HG03439 (cell line): Measurements from ENCODE around the gene EIF2AK2.
"Not testable (repeated sequence)": the region's sequence is repeated elsewhere in the genome, so short reads cannot be mapped to it uniquely, and the experiment has no call there.

ENCODE experiments used
- ATAC-seq: cut with Tn5 transposase; IDR thresholded peaks from one replicate; pipeline ENCODE4 v1.9.1; 2021; ENCODE audit warnings: mild to moderate bottlenecking, moderate library complexity; ENCODE audit not compliant: unreplicated experiment

The EIF2AK2 gene

DNA sequence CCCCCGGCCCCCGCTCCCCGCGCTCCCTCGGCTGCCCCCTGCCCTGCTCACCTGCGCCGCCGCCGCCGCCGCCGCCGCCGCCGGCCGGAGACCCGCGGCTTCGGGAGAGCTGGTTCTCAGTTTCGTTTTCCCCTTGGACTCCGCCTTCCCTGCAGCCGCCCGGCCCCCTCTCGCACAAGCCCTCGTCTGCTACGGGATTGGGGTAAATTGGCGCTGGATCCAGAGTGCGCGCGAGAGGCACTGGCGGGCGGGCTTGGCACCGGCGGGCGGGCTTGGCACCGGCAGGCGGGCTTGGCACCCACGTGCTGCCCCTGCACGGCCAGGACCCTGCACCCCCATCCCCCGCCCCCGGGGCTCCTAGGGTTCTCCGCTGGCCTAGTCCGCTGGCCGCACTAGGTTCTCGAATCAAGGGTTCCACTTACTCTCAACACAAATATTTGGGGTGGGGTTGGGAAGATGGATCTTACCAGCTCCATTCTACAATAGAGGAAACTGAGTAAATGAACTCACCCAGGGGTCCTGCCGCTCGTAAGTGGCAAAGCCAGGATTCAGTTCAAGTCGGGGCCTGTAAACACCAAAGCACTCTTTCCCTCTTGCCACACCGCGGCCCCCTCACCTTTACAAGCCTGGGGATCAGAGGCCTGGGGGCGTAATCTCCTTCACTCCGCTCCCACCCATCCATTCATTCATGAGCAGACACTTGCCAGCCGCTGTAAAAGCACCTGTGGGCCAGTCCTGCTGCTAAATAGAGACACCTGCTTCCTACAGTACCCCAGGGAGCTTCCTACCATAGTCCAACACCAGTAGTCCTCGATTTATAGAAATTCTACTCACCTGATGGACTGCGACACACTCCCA, at the start of gene EIF2AK2:
Gene EIF2AK2 (minus strand): TSS at position 124 of the 858 bp plus-strand sequence. CDS start 9,174 bp downstream, outside the sequence.
- peak; percentile 83 for ATAC-seq

DNA sequence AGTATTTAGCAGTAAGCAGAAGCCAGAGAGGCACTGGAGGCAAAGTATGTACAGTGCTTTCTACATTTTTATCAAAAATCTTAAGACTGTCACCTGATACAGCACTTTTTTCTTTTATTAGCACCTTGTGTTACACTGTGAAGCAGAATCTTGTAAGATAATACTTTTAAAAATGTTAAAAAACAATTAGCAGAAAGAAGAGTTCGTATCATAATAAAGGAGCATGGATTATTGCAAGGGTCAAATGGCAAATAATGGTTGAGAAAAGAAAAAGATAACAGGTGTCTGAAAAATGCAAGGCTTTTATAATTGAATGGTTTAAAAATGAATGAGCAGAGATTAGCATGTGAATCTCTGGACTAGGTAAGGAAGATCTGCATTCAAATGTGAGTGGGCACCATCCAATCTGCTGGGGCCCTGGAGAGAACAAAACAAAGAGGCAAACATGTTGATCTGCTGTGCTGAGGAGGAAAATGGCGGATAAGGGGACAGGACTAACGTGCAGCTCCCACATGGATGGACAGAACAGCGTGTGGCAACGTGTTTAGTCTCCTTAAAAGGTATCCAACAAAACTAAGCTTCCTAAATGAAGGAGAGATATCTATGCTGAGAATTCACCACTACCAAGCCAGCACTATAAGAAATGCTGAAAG, 49.0 kb upstream of the EIF2AK2 start:
- ATAC-seq, result no peak

DNA sequence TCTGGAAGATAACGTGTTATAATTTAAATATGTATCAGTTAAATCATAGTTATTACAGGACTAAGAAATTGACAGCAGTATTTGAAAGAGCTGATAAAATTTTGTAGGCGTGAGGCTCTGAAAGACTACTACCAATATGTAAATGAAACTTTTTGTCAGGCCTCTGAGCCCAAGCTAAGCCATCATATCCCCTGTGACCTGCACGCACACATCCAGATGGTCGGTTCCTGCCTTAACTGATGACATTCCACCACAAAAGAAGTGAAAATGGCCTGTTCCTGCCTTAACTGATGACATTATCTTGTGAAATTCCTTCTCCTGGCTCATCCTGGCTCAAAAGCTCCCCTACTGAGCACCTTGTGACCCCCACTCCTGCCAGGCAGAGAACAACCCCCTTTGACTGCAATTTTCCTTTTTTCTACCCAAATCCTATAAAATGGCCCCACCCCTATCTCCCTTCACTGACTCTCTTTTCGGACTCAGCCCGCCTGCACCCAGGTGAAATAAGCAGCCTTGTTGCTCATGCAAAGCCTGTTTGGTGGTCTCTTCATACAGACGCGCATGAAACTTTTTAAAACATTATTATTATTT, 48.4 kb upstream of the EIF2AK2 start:
- not testable (repeated sequence) for ATAC-seq

DNA sequence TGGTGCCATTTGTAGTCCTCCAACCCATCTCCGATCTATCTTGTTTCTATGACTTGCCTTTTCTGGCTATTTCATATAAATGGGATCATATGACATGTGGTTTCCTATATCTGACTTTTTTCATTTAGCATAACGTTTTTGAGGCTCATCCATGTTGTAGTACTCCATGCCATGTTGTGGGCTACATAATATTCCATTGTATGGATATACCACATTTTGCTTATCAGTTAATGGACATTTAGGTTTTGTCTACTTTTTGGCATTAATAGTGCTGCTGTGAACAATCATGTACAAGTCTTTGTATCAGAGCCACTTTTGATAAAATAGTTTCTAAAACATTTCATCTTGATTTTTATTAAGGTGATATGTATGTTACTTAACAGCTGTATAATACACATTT, 46.9 kb upstream of the EIF2AK2 start:
- ATAC-seq, result no peak

DNA sequence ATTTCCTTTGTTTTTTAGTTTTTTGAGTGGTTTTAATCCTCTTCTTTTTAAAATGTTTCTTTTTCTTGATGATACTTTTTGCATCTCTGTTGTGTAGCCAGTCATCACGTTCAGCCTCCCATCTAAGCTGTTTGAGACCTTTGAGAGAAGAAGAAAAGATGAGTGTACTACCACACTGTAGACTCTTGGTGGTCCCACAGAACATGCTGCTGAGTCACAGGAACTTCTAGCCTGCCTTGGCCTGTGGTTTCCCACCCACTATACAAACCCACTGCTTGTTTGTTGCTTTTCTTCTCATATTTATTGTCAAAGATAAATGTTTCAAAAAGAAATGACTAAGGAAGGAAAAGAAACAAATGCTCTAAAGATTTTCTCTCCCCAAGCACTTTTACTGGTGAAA, 45.0 kb upstream of the EIF2AK2 start:
- ATAC-seq, result no peak

DNA sequence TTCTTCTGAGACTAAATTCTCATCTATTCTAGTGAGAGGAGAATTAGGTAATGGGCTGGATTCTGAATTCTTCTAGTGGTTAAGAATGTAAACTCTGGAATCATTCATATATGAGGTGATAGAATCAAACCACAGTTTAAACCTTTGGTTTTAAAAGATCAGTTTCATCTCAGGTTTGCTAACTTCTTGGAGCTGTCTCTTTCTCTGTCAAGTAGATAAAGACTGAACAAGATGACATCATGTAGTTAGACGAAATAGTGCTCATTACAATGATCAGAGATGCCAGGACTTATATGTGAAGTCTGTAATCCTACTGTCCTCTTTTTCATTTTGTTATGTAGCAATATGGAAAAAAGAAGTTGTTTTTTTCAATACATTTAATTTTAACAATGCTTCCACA, 44.4 kb upstream of the EIF2AK2 start:
- no peak for ATAC-seq

DNA sequence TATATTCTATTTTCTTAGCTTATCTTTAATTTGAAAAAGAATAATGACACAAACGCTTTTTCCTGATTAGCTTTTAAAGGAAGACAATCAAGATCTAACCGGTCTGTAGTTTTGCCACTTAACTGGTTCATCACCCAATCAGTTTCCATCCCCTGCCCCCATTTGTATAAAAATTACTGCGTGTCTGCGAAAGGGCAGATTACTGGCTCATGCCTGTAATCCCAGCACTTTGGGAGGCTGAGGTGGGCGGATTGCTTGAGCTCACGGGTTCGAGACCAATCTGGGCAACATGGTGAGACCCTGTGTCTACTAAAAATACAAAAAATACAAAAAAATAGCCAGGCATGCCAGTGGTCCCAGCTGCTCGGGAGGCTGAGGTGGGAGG, 41.9 kb upstream of the EIF2AK2 start:
- ATAC-seq, result no peak

DNA sequence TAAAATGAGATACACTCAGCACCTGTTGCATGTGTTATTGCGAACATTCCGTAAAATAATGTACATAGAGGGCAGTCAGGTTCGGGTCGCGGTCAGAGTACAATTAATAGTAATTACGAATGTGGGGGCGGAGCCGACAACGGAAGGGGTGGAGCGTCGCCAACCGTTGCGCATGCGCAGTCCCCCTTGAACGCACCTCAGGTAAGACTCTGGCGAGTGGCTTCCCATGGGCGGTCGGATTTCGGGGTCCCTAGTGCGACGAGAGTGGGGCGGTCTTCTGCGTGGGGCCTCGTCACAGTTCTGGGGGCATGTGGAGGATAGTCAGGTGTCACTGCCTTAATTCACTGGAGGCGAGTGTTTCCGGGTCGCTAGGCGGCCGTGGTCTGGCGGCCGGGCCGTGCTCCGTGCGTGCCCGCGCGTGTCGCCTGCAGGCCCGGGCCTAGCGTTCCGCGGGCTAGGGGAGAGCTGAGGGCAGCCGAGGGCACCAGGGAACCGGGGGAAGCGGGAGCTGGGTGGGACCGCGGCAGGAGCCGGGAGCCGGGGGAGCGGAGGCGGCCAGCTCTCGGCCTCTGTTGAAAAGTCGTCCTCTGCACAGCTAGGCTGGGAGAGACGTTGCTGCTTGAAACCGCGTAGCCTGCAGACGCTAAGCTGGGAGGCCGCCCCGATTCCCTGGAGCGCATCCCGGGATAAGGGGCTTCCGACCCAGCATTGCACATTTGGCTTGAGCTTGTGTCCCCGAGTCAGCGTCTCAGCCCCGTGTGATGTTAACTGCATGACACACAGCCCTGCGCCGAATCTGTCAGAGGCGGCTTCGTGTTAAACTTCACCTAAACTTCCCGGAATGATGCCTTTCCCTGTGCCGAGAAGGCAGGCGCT, 39.8 kb upstream of the EIF2AK2 start, which contains the start of gene CEBPZOS:
Gene CEBPZOS (plus strand): TSS at position 177 of the 876 bp plus-strand sequence. CDS start 3,209 bp downstream, outside the sequence.
- ATAC-seq, result peak; percentile 84

DNA sequence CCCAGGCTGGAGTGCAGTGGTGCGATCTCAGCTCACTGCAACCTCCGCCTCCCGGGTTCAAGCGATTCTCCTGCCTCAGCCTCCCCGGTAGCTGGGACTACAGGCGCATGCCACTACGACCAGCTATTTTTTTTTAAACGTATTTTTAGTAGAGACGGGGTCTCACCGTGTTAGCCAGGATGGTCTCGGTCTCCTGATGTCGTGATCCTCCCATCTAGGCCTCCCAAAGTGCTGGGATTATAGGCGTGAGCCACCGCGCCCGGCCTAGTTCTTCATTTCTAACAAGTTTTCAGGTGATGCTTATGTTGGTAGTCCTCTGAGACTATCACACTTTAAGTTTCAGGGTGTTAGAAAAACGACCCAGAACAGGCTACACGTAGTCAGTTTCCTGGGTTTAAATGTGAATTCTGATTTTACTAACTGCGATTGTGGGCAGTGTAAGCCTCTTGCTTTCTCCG, 39.1 kb upstream of the EIF2AK2 start:
- not testable (repeated sequence) for ATAC-seq

DNA sequence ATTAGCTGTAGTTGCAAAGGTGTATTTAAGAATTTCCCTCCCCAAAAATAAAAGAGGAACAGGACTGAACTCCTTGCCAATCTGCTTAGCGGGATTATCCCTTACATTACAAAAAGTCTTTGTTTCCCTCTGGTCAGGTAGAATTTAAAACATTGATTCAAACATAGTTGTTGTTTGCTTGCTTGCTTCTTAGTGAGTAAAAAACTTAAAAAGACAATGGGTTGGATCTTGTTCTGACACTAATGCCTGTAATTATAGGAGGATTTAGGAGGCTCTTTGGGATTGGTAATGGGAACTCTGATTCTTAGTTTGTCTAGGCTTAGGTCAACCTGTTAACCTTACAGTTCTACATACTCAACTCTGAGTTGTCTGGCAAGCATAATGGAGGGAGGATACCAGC, 35.8 kb upstream of the EIF2AK2 start:
- ATAC-seq, result no peak

DNA sequence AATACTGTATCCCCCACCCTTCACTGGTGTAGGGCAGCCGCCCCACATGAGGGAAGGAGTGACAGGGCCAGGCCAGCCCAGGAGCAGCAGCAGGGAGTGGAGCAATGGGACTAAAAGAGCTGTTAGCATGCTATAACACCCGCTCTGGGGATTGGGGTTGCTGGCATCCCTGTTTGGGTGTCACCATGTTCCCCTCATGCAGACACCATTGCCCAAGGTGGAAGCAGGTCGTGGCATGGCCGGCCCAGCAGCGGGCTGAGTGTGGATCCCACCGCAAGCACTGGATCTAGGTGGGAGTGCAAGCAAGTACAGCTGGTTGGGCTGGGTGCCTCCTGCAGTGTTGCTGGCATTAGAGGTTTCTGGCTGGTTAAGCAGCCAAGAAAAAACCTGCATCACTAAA, 35.0 kb upstream of the EIF2AK2 start:
- ATAC-seq, result no peak

DNA sequence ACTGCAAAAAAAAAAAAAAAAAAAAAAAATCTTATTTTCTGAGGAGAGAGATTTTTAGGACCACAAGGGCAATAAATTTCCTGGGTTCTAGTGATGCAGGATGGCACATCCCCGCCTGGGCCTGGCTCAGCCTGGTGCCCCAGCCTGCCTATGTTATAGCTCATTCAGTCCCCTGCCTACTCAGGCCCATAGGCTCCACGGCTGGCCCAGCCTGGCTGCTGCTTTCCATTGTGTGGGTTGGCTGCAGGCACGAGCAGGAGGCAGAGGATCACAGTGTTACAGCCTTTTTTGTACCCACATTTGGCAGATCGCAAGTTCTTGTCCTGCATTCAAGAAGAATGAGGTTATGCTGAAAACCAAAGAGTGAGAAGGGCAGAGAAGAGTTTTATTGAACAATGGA, 34.5 kb upstream of the EIF2AK2 start:
- no peak for ATAC-seq

DNA sequence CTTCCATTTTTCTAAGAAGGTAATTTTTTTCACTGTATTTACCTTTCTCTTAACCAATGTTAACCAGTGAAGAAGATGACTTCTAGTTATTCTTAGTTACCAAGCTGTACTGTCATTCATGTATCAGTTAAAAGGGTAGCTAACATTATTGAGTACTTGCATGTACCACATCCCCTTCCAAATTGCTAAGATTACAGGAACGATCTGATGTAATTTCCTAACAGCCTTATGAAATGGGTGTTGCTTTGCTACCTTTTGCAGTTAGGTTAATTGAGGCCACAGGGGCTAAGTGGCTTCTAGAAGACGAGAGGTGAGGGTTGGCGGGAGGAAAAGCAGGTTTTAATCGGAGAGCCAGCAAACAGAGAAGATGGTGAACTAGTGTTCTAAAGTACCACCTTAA, 33.5 kb upstream of the EIF2AK2 start:
- no peak for ATAC-seq

DNA sequence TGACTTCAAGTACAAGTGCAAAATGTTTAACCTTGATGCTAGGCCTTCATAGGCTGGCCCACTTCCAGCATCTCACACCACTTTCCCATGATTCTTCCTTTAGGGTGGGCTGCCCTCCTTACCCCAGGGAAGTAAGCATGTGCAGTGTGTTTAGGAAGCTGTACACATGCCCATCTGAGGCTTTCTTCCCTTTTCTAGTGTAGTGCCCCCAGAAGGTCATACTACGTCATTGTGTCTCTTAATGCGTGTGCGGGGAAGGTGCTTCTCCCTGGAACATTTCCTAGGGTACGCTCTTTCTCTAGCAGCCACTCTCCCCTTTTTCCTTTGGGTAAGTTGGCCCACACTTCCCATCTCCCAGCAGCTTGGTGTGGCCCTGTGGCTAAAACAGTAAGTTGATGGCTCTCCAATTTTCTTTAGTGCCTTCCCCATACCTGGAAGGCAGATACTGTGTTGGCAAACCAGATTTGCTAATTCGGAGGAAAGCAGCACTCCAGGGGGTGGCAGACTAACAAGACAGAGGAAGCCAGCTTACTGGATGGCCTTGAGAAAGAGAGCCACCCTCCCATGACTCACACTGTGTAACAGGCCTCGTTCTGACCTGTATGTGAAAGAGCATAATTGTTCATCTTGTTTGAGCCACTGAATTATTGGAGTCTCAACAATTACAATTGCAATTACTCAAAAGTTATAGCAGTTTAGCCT, 32.8 kb upstream of the EIF2AK2 start:
- no peak for ATAC-seq

DNA sequence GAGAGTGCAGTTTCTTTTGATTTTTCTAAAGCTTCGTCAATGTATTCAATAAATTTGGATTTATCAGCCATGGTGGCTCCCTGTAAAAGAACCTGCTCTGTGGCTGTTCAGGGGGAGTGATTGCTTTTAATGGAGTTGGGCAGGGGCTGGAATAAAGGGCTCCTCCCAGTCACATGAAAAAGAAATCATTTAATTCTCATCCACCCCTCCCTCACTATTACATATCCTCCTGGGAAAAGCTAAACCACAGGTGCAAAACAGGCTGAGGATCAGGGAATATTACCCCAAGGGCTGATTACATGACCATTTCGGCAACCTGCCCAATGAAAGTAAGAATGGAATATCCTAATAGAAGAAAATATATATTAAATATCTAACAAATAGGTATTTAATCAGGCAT, 31.8 kb upstream of the EIF2AK2 start, which contains the start of gene SULT6B1:
Gene SULT6B1 (minus strand): TSS at position 101 of the 400 bp plus-strand sequence. CDS start 30 bp downstream, at position 71.
- ATAC-seq, result no peak

DNA sequence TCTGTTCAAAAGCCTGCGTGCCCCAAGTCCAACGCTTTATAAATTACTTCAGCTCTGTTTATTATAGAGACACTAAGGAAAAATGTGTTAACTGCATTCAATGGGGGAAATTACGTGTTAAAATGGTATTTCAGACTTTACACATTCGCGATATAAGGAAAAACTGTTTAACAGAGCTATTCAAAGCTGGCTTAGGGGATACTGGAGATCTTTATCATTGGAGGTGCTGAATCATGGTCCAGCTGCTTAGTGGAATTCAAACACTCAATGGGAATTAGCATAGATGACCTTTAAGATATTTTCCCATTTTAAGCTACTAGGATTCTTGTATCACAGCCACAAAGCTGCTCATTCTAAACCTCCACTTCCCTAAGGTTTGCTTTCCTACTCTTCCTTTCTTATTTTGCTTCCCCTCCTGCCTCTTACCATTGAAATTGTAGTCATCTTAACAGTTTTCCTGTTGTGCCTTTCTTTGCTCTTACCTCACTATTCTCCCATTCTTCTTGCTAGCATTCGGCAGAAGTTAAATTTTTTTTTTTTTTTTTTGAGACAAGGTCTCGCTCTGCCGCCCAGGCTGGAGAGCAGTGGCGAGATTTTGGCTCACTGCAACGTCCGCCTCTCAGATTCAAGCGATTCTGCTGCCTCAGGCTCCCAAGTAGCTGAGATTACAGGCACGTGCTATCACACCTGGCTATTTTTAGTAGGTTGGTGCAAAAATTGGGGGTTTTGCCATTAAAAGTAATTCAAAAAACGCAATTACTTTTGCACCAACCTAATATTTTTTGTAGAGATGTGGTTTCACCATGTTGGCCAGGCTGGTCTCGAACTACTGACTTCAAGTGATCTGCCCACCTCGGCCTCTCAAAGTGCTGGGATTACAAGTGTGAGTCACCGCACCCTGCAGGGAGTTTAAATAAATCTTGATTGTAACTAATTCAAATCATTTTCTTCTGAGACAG, 25.2 kb upstream of the EIF2AK2 start:
- no peak for ATAC-seq

DNA sequence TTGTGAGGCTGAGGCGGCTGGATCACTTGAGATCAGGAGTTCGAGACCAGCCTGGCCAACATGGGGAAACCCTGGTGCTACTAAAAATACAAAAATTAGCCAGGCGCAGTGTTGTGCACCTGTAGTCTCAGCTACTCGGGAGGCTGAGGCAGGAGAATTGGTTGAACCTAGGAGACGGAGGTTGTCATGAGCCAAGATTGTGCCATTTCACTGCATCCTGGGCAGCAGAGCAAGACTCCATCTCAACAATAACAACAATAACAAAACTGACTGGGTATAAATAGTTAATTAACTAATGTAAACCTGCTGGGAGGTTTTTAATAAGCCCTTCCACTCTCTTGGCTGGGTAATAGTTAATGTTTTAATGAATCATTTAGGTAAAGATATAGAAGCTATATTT, 23.9 kb upstream of the EIF2AK2 start:
- ATAC-seq, result no peak

DNA sequence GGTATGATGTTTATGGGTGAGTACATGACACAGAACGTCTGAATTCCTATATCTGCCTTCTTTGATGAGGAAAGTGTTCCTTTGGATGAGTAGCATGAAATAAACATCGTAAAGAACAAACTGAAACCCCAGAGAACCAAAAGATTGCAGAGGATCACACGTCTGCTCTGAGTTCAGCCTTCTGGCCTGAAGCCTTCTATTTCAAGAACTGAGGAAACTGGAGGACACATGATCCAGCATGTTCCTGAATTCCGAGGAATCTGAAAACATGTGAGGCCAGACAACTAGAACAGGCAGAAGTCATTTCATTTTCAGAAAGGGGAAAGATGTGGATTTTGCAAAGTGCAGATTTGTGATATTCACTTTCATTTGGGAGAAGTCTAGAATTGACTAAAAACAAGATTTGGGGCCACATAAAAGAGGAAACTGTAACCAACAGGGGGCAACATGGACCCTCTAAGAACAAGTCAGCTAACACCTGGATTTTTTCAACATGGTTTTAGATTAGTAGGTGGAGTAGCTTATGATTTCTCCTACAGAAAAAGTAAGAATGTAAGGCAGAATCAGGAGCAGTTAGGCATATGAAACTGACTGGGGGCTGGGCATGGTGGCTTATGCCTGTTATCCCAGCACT, 23.3 kb upstream of the EIF2AK2 start:
- ATAC-seq, result no peak
